Prostate gland (tissue), 2 donors: ENCODE data around the gene PLCB1. TPM values are rescaled to one million over a fixed set of nuclear protein-coding genes. Genes with fewer than 3 reads are reported as not detected.

Experiments
- DNase-seq: peaks from one replicate; pipeline ENCODE4 v3.0.0-alpha.2; 2019; ENCODE audit warnings: low spot score
- H3K27ac ChIP-seq, 2 donors: fragments of 200-600 bp; sonication (generic); 2 replicates each; pipeline ENCODE4 v1.5.1; 2017 to 2019
- H3K27me3 ChIP-seq: fragments of 200-600 bp; sonication (generic); replicated peaks from 2 replicates; pipeline ENCODE4 v1.5.1; 2019; ENCODE audit not compliant: insufficient read depth
- H3K36me3 ChIP-seq, 2 donors: fragments of 200-600 bp; sonication (generic); 1 replicate in 1 of 2; 2 replicates in 1 of 2; pipeline versions ENCODE4 v1.5.1 to v1.8.1; 2017 to 2019
- H3K4me1 ChIP-seq: fragments of 200-600 bp; sonication (generic); replicated peaks from 2 replicates; pipeline ENCODE4 v1.5.1; 2019
- H3K4me3 ChIP-seq, 2 donors: fragments of 200-600 bp; sonication (generic); 2 replicates each; pipeline ENCODE4 v1.5.1; 2017 to 2019
- H3K9me3 ChIP-seq: fragments of 200-600 bp; sonication (generic); 2 replicates; pipeline ENCODE4 v1.5.1; 2017
- CTCF ChIP-seq, 4 experiments: fragments of 200-600 bp in 2 of 4; fragments of 450-650 bp in 2 of 4; sonication (generic) in 2 of 4; IDR thresholded peaks; 1 replicate in 3 of 4; 2 replicates in 1 of 4; pipeline ENCODE4 v1.5.1; 2016 to 2019; ENCODE audit warnings: antibody characterized with exemption in 4 of 4, mild to moderate bottlenecking in 2 of 4, moderate library complexity in 2 of 4
- POLR2A ChIP-seq: fragments of 450-650 bp; IDR thresholded peaks from one replicate; pipeline ENCODE4 v1.6.1; 2016; ENCODE audit warnings: antibody characterized with exemption, mild to moderate bottlenecking
- POLR2AphosphoS5 ChIP-seq: sonication (generic); formaldehyde crosslinking; IDR thresholded peaks from one replicate; pipeline ENCODE4 v1.6.1; 2017; ENCODE audit warnings: antibody characterized with exemption
- WGBS: methylation state at CpG from one replicate; pipeline ENCODE4 v1.1.5; 2018; 5-methylcytosine and 5-hydroxymethylcytosine counted together
- intact Hi-C: fragments of 100-400 bp; cut with DNase I; formaldehyde crosslinking; loops from one replicate; pipeline ENCODE4 v1.14.2; 2022
- total RNA-seq, 2 donors: library from RNA; depleted of rRNA; stranded (reverse); fragments of >200 nt; gene quantifications; one replicate each; pipeline ENCODE4 v1.1.0, GENCODE V29; 2016

PLCB1 gene
- total RNA-seq, 2 donors from 2014 or later = 24.3 to 26.3 TPM

DNA sequence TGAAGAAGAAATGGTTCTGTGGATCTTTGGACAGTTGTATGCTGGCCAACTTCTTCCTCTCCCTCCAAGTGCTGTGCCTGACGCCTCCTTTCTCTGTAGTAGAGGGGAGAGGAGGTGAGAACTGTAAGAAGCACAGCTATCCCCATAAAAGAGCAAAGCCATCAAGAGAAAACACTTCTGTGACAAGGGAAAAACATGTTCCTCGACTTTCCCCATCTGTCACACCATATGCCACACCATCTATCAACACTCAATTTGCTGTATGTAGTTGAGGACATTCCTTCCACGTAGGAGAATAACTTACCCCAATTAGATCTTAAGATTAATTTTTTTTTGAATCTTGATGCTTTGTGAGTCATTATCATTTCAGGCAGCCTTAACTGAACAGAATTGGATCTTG is 780.7 kb downstream of the PLCB1 start:
- TF ChIP-seq POLR2A (no peak), CTCF (IDR thresholded peaks at IDR 0.05) (no peak), POLR2AphosphoS5 (no peak)
- Histone ChIP-seq H3K4me1 (no peaks in the 10 kb centered on the region), H3K36me3 (no peaks in the 10 kb centered on the region), H3K27ac (no peak overlapping the region), H3K9me3 (no peaks in the 10 kb centered on the region), H3K27me3 (no peaks in the 10 kb centered on the region), H3K4me3 (no peak overlapping the region)
- intact Hi-C loops = no loop called here
- WGBS = 82% methylated on average over 3 of the region's 3 CpGs
- DNase-seq = no peak

DNA sequence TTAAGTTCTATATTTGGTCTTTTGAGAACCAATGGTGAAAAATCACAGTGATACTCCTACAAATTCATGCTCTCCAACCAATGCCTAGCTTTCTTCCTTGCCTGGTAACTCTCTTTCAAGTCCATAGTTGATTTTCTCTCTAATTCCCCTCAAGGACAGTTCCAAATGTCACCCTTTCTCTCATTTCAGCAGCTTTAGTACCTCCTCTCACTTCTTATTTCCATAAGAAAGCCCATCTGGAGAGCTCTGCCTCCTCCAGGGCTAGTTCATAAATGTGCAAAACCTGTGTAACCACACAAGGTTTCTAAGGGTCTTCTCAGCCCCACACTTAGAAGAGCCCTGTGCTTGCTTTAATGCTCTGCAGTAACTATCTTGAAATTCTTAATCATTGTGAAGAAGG is 781.4 kb downstream of the PLCB1 start:
- intact Hi-C loops = no loop called here
- no peak for DNase-seq
- Histone ChIP-seq H3K27ac (no peak overlapping the region), H3K36me3 (no peaks in the 10 kb centered on the region), H3K4me1 (no peaks in the 10 kb centered on the region), H3K4me3 (no peak overlapping the region), H3K27me3 (no peaks in the 10 kb centered on the region), H3K9me3 (no peaks in the 10 kb centered on the region)
- TF ChIP-seq POLR2A = no peak
- TF ChIP-seq CTCF (IDR thresholded peaks at IDR 0.05) = no peak
- no peak for TF ChIP-seq POLR2AphosphoS5

DNA sequence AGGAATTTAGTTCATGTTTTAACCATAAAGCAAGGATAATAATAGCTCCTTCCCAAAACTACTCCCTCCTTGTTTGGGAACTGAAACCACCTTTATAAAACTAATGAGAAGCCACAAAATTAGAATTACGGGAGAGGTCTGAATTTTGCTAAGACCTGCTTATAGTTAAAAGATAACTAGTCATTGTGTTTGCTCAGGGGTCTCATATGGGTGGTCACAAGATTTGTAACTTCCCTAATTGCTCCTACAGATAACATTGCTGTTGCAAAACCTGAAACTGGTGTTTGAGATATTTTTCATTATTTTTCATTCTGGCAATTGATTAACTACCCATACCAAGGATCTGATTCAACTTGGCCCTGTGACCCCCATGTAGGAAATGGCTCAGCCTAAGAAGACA is 782.4 kb downstream of the PLCB1 start:
- intact Hi-C loops = no loop called here
- Histone ChIP-seq H3K4me3 (no peak overlapping the region), H3K9me3 (no peaks in the 10 kb centered on the region), H3K36me3 (no peaks in the 10 kb centered on the region), H3K27me3 (no peaks in the 10 kb centered on the region), H3K27ac (no peak overlapping the region), H3K4me1 (no peaks in the 10 kb centered on the region)
- no peak for TF ChIP-seq POLR2AphosphoS5
- no peak for TF ChIP-seq CTCF (IDR thresholded peaks at IDR 0.05)
- TF ChIP-seq POLR2A = no peak
- 86% methylated on average over 1 of the region's 1 CpG for WGBS
- DNase-seq = no peak

- no peaks in the 10 kb centered on the region for H3K4me1 ChIP-seq
- H3K27ac ChIP-seq = no peak overlapping the region
- intact Hi-C loops = no loop called here
- no peaks in the 10 kb centered on the region for H3K9me3 ChIP-seq
- no peak overlapping the region for H3K4me3 ChIP-seq
- DNase-seq = no peak
- H3K36me3 ChIP-seq = no peaks in the 10 kb centered on the region
- no peak for TF ChIP-seq CTCF (IDR thresholded peaks at IDR 0.05)
- no peak for TF ChIP-seq POLR2A
- TF ChIP-seq POLR2AphosphoS5 = no peak
- no peaks in the 10 kb centered on the region for H3K27me3 ChIP-seq
Measured at GRCh38 chr20:8917084-8917483, 785.0 kb downstream of the PLCB1 start.

DNA sequence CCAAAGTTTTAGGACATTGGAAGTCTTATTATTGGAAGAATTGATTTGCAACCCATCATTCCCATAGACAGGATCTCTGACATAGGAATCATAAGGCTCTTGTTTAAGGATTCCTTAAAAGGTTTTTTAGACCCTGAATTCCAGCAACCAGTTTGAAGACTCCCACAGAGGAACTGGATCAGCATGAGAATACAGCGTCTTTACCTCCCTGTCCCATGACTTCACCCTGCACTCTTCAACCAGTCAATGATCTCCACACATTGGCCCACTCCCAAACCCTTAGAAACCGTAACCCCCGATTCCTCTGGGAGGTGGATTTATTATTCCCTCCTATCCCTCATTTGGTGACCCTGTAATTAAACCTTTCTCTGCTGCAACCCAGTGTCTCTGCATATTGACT is 786.1 kb downstream of the PLCB1 start:
- H3K9me3 ChIP-seq = no peaks in the 10 kb centered on the region
- H3K36me3 ChIP-seq = no peaks in the 10 kb centered on the region
- H3K27ac ChIP-seq = no peak overlapping the region
- no peak overlapping the region for H3K4me3 ChIP-seq
- intact Hi-C loops = no loop called here
- no peaks in the 10 kb centered on the region for H3K27me3 ChIP-seq
- H3K4me1 ChIP-seq = no peaks in the 10 kb centered on the region
- no peak for DNase-seq
- TF ChIP-seq CTCF (IDR thresholded peaks at IDR 0.05) (no peak), POLR2AphosphoS5 (no peak), POLR2A (no peak)
- WGBS = 93% methylated on average over 3 of the region's 3 CpGs
